NB4 (cell line): ENCODE data around the gene ARPC1A.
"Not testable (repeated sequence)": the region's sequence is repeated elsewhere in the genome, so short reads cannot be mapped to it uniquely, and the experiment has no call there.

Experiments used
- DNase-seq: peaks from one replicate; pipeline ENCODE4 v3.0.0; 2010; ENCODE audit warnings: low read depth
- H3K4me3 ChIP-seq: one replicate; pipeline ENCODE4 v1.5.1; 2011; ENCODE audit warnings: mild to moderate bottlenecking, low read depth, low read length, moderate library complexity
- CTCF ChIP-seq: IDR thresholded peaks from one replicate; pipeline ENCODE4 v1.5.1; 2012; ENCODE audit warnings: low read depth, low read length
- MAX ChIP-seq: IDR thresholded peaks from 2 replicates; pipeline ENCODE4 v1.6.1; 2011; ENCODE audit warnings: low read depth, low read length
- MYC ChIP-seq: IDR thresholded peaks from 2 replicates; pipeline ENCODE4 v1.6.1; 2011; ENCODE audit warnings: low read depth, low read length
- POLR2A ChIP-seq: IDR thresholded peaks from 2 replicates; pipeline ENCODE4 v1.6.1; 2011; ENCODE audit warnings: mild to moderate bottlenecking; ENCODE audit not compliant: insufficient read length; ENCODE audit errors: extremely low read depth

ARPC1A gene

GRCh38 chr7:99312316-99313203 is 13.1 kb upstream of the ARPC1A start:
- TF ChIP-seq POLR2A, result no peak
- TF ChIP-seq MYC, result 0 out of 2 replicates have a peak, but pooled peaks have one; percentile 8
- peak; percentile 38; the same call in 1 of the 2 replicates for TF ChIP-seq MAX
- peak; percentile 98 for TF ChIP-seq CTCF
- H3K4me3 ChIP-seq, result no peak overlapping the region
- peak; percentile 79 for DNase-seq

GRCh38 chr7:99313204-99313573 is 12.5 kb upstream of the ARPC1A start:
- no peak for DNase-seq
- TF ChIP-seq MAX (no peak), MYC (no peak), CTCF (no peak)
- H3K4me3 ChIP-seq, result no peak overlapping the region

DNA sequence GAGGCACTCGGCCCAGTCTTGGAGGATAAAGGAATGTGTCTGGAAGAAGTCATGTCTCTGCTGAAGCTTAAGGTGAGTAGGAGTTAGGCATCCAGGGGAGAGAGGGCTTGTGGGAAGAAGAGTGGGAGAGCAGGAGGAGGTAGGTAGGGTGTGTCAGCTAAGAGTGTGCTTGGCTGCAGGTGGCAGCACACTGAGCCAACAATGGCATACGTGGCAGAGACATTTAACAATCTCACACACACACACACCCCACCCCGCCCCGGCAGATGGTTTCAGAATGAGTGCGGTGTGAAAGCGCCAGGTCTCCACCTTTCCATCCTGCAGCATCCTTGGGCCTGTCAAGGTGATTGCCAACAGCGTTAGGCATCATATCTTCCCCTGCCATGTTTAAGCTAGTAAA is 11.2 kb upstream of the ARPC1A start:
- DNase-seq, result no peak
- H3K4me3 ChIP-seq, result no peak overlapping the region
- TF ChIP-seq POLR2A (no peak), MAX (no peak), MYC (no peak), CTCF (no peak)

- DNase-seq, result no peak
- H3K4me3 ChIP-seq, result no peak overlapping the region
- no peak for TF ChIP-seq MYC
- TF ChIP-seq POLR2A, result no peak
- TF ChIP-seq MAX, result no peak
- no peak for TF ChIP-seq CTCF
Observed at GRCh38 chr7:99320371-99320770, 5.3 kb upstream of the ARPC1A start.

- not testable (repeated sequence) for H3K4me3 ChIP-seq, DNase-seq
Observed at GRCh38 chr7:99322659-99323058, 3.0 kb upstream of the ARPC1A start.

GRCh38 chr7:99324559-99324958 is 1.1 kb upstream of the ARPC1A start:
- DNase-seq, result no peak
- H3K4me3 ChIP-seq, result peak overlapping the region; percentile 98
- no peak for TF ChIP-seq MAX
- no peak for TF ChIP-seq POLR2A
- TF ChIP-seq CTCF, result no peak
- no peak for TF ChIP-seq MYC
